GM19035 (cell line): Measurements from ENCODE around the gene PABPC1L2B.
"Not testable (repeated sequence)": the region's sequence is repeated elsewhere in the genome, so short reads cannot be mapped to it uniquely, and the experiment has no call there.

Experiments
- ATAC-seq: cut with Tn5 transposase; IDR thresholded peaks from one replicate; pipeline ENCODE4 v1.9.1; 2021; ENCODE audit not compliant: unreplicated experiment

Gene PABPC1L2B

DNA sequence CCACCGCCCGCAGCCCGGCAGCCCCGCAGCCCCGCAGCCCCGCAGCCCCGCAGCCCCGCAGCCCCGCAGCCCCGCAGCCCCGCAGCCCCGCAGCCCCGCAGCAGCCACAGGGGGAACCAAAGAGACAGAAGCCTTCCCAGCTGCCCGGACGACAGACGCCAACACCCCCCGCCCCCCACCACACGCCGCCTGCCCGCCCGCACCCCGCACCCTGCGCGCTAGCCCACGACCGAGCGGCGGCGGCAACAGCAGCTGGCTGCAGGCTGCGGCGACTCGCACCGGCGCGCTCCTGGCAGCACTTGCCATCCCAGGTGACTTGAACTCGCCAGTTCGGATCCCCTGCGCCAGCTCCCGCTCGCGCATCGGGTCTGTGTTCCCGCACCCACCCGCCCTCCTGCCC is at the start of gene PABPC1L2B:
Gene PABPC1L2B (plus strand): TSS at position 207 of the 400 bp plus-strand sequence. CDS start 704 bp downstream, outside the sequence.
- ATAC-seq, result not testable (repeated sequence)

GRCh38 chrX:72959971-72960370 is 42.8 kb upstream of the PABPC1L2B start:
- ATAC-seq, result not testable (repeated sequence)

DNA sequence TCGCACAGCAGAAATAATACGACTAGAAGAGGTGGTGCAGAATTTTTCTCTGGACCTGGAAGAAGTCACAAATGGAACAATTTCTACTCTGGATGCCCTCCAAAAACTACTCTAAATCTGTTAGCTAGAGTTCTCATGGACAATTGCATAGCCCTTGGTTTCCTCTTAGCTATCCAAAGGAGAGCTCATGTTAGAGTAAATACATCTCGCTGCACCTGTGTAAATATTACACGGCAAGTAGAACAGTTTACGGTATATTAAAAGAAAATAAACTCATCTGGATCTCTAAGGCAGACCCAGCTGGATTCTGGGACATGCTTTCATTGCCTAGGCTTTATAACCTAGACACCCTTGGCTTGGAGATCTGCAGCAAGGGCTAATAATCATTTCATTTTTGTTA is 30.9 kb upstream of the PABPC1L2B start:
- not testable (repeated sequence) for ATAC-seq

DNA sequence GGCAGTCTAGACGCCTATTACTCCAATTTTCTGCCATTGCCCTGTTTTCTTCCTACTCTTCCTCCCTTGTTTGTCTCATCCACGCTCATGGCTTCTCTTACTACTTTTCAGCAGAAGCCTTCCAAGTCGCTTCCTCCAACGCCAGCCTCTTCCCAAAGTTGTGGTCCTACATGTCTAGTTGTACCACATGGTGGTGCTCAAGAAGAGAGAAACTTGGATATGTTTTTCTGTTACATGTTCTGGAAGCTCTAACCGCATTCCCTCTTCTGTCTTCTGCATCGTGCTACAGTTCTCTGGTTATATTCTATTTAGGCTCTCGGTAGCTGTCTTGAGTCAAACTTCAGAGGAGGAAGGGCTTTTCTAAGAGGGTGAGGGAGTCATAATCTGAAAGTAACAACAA is 27.9 kb upstream of the PABPC1L2B start:
- ATAC-seq, result not testable (repeated sequence)

- not testable (repeated sequence) for ATAC-seq
Observed at GRCh38 chrX:72980894-72981469, 21.8 kb upstream of the PABPC1L2B start.

GRCh38 chrX:73004032-73004431 is 1.3 kb downstream of the PABPC1L2B start:
- not testable (repeated sequence) for ATAC-seq

- ATAC-seq, result no peak
Observed at GRCh38 chrX:73021361-73022092, 18.8 kb downstream of the PABPC1L2B start.

DNA sequence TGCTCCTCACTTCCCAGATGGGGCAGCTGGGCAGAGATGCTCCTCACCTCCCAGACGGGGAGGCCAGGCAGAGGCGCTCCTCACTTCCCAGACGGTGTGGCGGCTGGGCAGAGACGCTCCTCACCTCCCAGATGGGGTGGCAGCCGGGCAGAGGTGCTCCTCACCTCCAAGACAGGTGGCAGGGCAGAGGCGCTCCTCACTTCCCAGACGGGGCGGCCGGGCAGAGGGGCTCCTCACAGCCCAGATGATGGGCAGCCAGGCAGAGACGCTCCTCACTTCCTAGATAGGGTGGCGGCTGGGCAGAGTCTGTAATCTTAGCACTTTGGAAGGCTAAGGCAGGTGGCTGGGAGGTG is 19.3 kb downstream of the PABPC1L2B start:
- not testable (repeated sequence) for ATAC-seq

DNA sequence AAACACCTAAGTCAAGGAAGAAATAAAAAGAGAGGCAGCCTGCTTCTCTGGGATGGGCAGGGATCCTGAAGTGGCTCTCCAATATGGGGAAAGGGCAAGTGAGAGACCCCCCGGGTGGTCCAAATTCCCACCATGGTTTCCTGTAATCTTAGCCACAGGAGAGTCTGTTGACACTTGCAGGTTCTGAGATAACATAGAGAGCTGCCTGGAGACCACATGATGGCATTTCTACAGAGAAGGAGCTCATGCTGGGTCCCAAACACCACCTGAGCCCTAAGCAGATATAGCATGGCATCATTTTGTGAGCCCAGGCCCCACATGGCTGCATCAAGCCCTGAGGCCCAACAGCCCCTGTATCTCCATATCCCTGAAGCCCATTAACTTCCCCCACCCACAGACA is 26.1 kb downstream of the PABPC1L2B start:
- no peak for ATAC-seq
